ENCODE results near the gene PPP6R2.

- TF ChIP-seq, protein P1, sequence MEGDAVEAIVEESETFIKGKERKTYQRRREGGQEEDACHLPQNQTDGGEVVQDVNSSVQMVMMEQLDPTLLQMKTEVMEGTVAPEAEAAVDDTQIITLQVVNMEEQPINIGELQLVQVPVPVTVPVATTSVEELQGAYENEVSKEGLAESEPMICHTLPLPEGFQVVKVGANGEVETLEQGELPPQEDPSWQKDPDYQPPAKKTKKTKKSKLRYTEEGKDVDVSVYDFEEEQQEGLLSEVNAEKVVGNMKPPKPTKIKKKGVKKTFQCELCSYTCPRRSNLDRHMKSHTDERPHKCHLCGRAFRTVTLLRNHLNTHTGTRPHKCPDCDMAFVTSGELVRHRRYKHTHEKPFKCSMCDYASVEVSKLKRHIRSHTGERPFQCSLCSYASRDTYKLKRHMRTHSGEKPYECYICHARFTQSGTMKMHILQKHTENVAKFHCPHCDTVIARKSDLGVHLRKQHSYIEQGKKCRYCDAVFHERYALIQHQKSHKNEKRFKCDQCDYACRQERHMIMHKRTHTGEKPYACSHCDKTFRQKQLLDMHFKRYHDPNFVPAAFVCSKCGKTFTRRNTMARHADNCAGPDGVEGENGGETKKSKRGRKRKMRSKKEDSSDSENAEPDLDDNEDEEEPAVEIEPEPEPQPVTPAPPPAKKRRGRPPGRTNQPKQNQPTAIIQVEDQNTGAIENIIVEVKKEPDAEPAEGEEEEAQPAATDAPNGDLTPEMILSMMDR (conservative IDR thresholded peaks at IDR 0.05) = no peak
- TF ChIP-seq ZFX (IDR thresholded peaks at IDR 0.05) = no peak
Observed at GRCh38 chr22:50316114-50317065, 26.7 kb upstream of the PPP6R2 start.

Measured in C4-2B (cell line).